HG03439 (cell line): ENCODE results near the gene HOXC4.
"Not testable (repeated sequence)": the region's sequence is repeated elsewhere in the genome, so short reads cannot be mapped to it uniquely, and the experiment has no call there.

Experiments
- ATAC-seq: cut with Tn5 transposase; IDR thresholded peaks from one replicate; pipeline ENCODE4 v1.9.1; 2021; ENCODE audit warnings: mild to moderate bottlenecking, moderate library complexity; ENCODE audit not compliant: unreplicated experiment

HOXC4 gene

GRCh38 chr12:54039417-54040147, 14.1 kb upstream of the HOXC4 start:
- no peak for ATAC-seq

GRCh38 chr12:54040148-54040494, 13.5 kb upstream of the HOXC4 start:
- ATAC-seq, result no peak

- ATAC-seq, result no peak
These were observed 13.0 kb upstream of the HOXC4 start for GRCh38 chr12:54040648-54041047.

DNA sequence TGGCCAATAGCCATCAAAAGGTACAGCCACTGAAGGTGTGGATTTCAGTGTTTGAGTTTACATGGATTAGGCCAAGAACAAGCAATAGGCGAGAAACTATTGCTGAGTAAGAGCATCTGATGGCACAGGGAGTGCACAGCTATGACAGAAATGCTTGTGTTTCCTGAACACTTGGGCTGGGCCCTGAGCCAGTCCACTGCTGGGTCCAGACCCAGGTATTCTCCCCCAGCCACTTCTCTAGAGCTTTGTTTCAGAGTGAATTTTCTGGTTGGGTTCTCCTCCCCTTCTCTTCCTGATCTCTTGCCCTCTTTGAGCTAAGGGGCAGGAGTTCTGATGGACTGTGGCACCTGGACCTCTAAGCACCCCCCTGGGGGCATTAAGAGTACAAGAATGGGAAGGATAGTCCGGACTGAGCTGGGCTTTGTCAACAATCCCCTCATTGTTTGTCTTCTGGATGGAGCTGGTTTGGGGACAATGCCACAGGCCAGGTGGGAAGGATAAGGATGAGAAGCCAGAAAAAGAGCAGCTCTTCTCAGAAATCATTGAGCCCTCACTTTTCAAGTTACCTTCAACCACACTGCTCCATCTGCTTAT, 12.4 kb upstream of the HOXC4 start:
- no peak for ATAC-seq

DNA sequence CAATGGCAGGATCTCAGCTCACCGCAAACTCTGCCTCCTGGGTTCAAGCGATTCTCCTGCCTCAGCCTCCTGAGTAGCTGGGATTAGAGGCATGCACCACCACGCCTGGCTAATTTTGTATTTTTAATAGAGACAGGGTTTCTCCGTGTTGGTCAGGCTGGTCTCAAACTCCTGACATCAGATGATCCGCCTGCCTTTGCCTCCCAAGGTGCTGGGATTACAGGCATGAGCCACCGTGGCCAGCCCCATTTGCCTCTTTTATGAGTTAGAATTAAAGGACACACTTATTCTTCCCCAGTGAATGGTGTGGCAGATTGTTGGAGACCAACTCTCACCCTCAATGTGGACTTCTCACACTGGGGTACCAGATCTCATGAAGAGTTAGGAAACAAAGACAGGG, 11.6 kb upstream of the HOXC4 start:
- ATAC-seq, result not testable (repeated sequence)

- no peak for ATAC-seq
These were observed 10.4 kb upstream of the HOXC4 start for GRCh38 chr12:54042970-54043853.

- ATAC-seq, result no peak
These were observed 9.1 kb upstream of the HOXC4 start for GRCh38 chr12:54044425-54045103.

DNA sequence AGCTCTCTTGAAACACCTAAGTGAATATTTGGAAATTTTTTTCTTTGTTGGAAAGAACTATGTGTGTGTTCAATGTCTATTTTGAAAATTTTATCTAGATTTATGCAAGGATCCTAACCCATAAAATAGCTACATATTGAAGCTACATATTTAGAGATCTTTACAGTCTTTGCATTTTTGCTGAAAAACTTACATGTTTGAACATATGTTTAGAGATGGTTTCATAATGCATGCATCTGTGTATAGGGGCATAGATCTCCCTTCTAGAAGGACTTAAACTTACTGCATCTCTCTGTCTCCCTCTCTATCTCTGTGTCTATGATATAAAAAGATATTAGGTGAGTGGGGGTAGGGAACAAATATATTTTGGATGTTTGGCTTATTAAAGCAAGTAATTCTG, 8.2 kb upstream of the HOXC4 start:
- ATAC-seq, result no peak

DNA sequence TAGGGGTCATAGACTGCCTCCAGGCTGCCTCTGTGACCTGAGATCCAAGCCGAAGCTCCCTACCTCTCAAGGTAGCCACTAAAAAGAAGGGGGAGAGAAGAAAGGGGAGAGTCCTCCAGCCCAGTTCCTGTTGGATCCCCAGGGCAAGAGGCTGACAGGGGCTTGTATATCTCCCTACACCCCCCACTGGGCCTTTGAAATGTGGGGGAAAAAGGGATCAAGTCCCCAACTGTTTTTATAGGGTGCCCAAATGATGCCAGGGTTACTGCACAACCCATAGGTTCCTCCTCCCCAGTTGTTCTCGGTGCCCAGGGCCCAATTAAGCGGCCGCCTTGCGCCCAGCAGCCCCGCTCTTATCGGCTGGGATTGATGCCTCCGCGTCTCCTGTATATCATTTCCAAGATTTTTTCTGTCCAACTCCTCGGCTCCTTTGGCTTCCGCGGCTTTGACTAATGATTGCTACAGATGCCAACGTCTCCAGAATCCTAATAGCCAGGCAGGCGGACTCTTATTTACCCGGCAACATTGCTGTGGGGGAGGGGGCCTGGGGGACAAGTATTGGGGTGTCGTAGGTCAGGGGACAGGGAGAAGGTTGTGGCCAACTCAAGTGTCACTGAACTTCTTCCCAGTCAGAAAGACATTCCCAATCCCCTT, 7.6 kb upstream of the HOXC4 start:
- no peak for ATAC-seq

- ATAC-seq, result no peak
These were observed 6.9 kb upstream of the HOXC4 start for GRCh38 chr12:54046809-54047159.

- no peak for ATAC-seq
These were observed 6.3 kb upstream of the HOXC4 start for GRCh38 chr12:54047160-54047963.

- no peak for ATAC-seq
These were observed 5.7 kb upstream of the HOXC4 start for GRCh38 chr12:54047964-54048303.

GRCh38 chr12:54048406-54049093, 5.1 kb upstream of the HOXC4 start:
- no peak for ATAC-seq

GRCh38 chr12:54049108-54049507, 4.5 kb upstream of the HOXC4 start:
- ATAC-seq, result no peak

DNA sequence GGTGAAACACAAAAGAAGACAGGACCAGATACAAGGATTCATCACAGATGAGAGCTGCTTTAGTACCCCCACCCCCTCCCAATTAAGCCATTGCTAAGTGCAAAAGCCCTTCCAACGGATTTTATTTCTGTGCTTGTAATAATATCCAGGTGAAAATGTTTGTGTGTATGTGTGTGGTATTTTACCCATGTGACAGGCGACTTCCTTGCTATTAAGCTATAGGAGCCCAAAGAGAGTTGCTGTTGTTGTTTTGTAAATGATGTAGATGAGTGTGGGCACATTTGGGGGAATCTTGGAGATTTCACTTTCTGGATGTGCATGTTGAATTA, 3.2 kb upstream of the HOXC4 start:
- ATAC-seq, result no peak

DNA sequence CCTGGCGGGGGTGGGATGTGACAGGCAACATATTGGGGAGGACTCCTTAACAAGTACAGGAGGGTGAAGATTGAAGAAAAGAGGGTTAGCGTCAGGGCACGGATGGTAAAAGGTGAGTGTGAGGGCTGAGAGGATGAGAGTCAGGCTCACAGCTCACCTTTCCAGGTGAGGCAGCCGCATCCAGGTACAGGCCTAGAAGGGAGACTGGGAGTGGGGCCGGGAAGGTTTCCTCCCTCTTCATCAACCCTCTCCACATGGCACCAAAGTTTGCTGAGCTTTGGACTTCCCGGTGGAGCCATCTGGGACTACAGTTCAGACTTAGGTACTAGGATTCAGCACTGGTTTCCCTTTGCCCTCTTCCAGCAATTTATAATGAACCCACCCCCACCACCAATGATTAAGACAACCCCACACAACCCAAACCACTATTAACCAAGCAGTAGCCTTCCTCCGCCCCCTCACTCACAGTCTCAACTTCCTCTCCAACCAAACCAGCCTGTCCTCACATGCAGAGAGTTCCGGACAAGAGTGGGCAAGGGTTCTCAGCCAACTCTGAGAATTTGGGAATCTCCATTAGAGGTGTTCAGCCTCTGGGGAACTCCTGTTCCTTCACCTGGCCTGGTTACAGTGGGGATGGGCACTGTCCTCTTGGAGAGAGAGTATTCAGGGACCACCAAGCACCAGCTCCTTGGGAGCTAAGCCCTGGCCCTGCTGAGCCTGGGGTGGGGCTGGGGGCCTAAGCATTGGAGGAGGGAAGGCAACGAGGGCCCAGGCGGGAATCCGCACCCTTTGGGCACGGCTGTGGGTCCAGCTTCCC, 2.4 kb upstream of the HOXC4 start:
- ATAC-seq, result no peak

DNA sequence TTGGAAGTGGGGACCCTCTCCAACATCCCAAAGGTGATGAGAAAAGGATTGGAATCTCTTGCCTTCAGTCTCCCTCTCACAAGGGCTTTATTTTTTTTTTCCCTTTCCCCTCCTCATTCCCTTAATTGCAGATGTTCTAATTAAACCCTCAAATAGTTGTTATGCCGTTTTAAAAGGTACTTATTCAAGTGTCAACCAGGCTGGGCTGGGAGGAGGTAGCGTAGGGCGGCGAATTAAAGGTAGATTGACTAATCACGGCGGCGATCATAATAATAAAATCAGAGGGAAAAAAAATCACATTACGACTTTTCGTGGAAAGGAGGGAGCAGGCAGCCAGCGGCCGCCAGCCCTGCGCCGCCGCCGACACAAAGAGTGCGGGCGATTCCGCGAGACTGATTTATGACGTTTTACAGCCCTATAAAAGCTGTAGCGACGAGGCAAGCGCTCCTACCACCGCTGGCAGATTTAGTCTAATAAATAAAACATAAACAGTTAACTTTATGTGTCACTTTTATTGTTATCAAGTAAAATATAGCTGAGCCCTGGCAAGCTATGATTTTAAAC, 1.7 kb upstream of the HOXC4 start:
- no peak for ATAC-seq

- ATAC-seq, result no peak
These were observed 1.1 kb upstream of the HOXC4 start for GRCh38 chr12:54052438-54053002.
